ENCODE measurements around the gene FBRSL1.
A peak's percentile ranks its signal among the peaks of the same experiment; 100 is the strongest.

FBRSL1 gene

GRCh38 chr12:132558042-132558856 lies 68.3 kb downstream of the FBRSL1 start:
- no peak overlapping the region for H3K4me3 ChIP-seq (replicated peaks in 1 of 2; ENCODE audit: low read depth in 2 of 2, low read length in 2 of 2)
- TF ChIP-seq CTCF (IDR thresholded peaks at IDR 0.05; ENCODE audit: low read depth, low read length), result no peak
- no peak for DNase-seq (ENCODE audit: low read depth in 2 of 2)

GRCh38 chr12:132558861-132559623 lies 69.1 kb downstream of the FBRSL1 start:
- peak overlapping the region; percentile 55 to 60 for H3K4me3 ChIP-seq (replicated peaks in 1 of 2; ENCODE audit: low read depth in 2 of 2, low read length in 2 of 2)
- no peak for TF ChIP-seq CTCF (IDR thresholded peaks at IDR 0.05; ENCODE audit: low read depth, low read length)
- no peak for DNase-seq (ENCODE audit: low read depth in 2 of 2)

- H3K4me3 ChIP-seq (replicated peaks in 1 of 2; ENCODE audit: low read depth in 2 of 2, low read length in 2 of 2), result peak overlapping the region; percentile 55 to 60
- DNase-seq (ENCODE audit: low read depth in 2 of 2), result peak; percentile 33 to 49
- no peak for TF ChIP-seq CTCF (IDR thresholded peaks at IDR 0.05; ENCODE audit: low read depth, low read length)
These were observed 69.9 kb downstream of the FBRSL1 start for GRCh38 chr12:132559652-132560363.

- TF ChIP-seq CTCF (IDR thresholded peaks at IDR 0.05; ENCODE audit: low read depth, low read length), result no peak
- peak overlapping the region; percentile 53 to 57 for H3K4me3 ChIP-seq (replicated peaks in 1 of 2; ENCODE audit: low read depth in 2 of 2, low read length in 2 of 2)
- no peak for DNase-seq (ENCODE audit: low read depth in 2 of 2)
These were observed 70.3 kb downstream of the FBRSL1 start for GRCh38 chr12:132560364-132560613.

- peak; percentile 55 to 61 for DNase-seq (ENCODE audit: low read depth in 2 of 2)
- TF ChIP-seq CTCF (IDR thresholded peaks at IDR 0.05; ENCODE audit: low read depth, low read length), result peak; percentile 60
- peak overlapping the region; percentile 36 to 57 for H3K4me3 ChIP-seq (replicated peaks in 1 of 2; ENCODE audit: low read depth in 2 of 2, low read length in 2 of 2)
These were observed 70.9 kb downstream of the FBRSL1 start for GRCh38 chr12:132560614-132561426.

All from cardiac fibroblast (primary cell).